NCI-H1105 treated with DMSO at 0.1 percent for 48 hours (cell line): ENCODE measurements around the gene PYDC1.
"Not testable (repeated sequence)": the region's sequence is repeated elsewhere in the genome, so short reads cannot be mapped to it uniquely, and the experiment has no call there.

Source experiments
- DNase-seq: peaks from one replicate; lab custom pipeline; 2025; lab: John Stamatoyannopoulos, UW

Gene PYDC1

DNA sequence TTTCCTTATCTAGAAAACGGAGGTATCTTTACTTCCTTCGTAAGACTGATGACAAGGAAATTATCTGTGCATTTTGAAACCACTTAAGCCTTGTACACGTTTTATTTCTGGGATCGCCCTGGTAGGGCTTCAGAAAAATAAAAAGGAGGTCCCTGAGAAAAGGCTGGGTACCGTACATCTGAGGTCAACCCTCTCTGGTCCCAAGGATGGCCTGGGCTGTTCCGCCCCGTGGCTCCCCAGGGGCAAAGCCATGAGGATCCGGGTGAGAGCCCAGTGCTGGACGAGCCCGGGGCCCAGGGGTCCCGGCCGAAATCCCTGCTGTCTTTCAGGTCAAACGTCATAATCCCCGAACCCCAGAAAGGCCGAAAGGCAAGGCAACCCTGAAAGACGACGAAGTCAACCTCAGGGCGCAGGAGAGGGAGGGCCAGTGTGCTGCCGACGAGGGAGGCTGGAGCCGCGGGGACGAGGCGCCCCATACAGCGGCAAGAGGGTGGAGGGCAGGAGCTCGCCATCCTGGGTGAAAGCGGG lies 37.7 kb downstream of the PYDC1 start:
- no peak for DNase-seq

DNA sequence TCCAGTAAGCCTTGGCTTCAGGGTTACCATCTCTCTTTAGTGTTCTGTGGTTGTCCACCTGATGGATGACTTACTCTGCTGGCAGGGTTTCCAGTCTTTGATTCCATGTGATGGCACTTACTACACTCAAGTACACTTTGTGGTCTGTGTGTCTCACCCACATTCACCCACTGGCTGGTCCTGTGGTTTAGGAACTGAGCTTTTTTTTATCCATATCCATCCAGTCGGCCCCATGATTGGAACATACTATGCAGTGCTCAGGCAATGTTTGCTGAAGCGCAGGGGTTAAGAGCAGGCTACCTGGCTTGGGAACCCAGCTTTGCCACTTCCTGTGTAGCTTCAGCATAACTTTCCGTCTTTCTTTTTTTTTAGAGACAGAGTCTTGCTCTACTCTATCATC lies 39.8 kb downstream of the PYDC1 start:
- DNase-seq = no peak

DNA sequence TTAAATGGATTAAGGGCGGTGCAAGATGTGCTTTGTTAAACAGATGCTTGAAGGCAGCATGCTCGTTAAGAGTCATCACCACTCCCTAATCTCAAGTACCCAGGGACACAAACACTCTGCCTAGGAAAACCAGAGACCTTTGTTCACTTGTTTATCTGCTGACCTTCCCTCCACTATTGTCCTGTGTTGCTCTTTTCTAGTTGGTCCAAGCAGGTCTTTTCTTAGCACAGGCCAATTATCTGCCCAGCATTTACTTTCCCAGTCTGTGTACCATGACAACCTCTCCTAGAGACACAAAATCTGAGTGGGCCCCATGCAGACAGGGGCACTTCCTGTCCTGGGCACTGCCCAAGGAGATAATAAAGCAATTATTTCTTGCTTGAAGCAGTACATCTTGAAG lies 46.9 kb downstream of the PYDC1 start:
- DNase-seq = not testable (repeated sequence)

DNA sequence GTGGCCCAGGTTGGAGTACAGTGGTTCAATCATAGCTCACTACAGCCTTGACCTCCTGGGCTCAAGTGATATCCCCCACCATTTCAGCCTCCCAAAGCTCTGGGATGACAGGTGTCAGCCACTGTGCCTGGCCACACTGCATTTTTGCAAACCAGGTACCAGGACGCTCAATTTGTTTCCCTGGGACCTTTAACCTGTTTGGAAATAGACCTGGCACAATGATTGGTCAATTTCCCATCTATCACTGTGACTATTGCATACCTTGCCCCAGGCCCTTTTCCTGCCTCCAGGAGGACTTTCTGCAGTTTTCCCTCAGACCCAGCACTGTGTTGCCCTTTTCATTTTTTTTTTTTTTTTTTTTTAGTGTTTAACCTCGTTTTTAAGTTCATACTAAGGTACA lies 48.1 kb downstream of the PYDC1 start:
- no peak for DNase-seq

DNA sequence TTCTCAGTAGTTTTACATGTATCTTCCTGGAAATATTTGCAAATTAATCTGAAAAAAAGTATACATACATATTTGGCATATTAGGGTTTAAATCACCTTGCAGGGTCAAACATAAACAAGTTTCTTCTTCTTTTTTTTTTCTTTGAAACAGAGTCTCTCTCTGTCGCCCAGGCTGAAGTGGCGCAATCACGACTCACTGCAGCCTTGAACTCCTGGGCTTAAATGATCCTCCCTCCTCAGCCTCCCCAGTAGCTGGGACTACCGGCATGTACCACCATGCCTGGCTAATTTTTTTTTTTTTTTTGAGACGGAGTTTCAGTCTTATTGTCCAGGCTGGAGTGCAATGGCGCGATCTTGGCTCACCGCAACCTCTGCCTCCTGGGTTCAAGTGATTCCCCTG lies 49.6 kb downstream of the PYDC1 start:
- no peak for DNase-seq
